Vagina (tissue), 2 donors: ENCODE results near the gene PHLDB2.

Source experiments
- POLR2AphosphoS5 ChIP-seq, 2 donors: sonication (generic); formaldehyde crosslinking; IDR thresholded peaks; one replicate each; pipeline ENCODE4 v1.9.0; 2017; ENCODE audit warnings: antibody characterized with exemption in 2 of 2, mild to moderate bottlenecking in 2 of 2, low read depth in 1 of 2; ENCODE audit not compliant: insufficient read depth in 1 of 2
- TF ChIP-seq, protein P1 (sequence below), 3 experiments: fragments of 450-650 bp in 2 of 3; fragments of 200-600 bp in 1 of 3; sonication (generic) in 1 of 3; IDR thresholded peaks; one replicate each; pipeline ENCODE4 v1.5.1; 2017 to 2019; ENCODE audit warnings: antibody characterized with exemption in 3 of 3, mild to moderate bottlenecking in 2 of 3, moderate library complexity in 2 of 3

GRCh38 chr3:111824351-111824750 is 34.7 kb upstream of the PHLDB2 start:
- TF ChIP-seq, protein P1, sequence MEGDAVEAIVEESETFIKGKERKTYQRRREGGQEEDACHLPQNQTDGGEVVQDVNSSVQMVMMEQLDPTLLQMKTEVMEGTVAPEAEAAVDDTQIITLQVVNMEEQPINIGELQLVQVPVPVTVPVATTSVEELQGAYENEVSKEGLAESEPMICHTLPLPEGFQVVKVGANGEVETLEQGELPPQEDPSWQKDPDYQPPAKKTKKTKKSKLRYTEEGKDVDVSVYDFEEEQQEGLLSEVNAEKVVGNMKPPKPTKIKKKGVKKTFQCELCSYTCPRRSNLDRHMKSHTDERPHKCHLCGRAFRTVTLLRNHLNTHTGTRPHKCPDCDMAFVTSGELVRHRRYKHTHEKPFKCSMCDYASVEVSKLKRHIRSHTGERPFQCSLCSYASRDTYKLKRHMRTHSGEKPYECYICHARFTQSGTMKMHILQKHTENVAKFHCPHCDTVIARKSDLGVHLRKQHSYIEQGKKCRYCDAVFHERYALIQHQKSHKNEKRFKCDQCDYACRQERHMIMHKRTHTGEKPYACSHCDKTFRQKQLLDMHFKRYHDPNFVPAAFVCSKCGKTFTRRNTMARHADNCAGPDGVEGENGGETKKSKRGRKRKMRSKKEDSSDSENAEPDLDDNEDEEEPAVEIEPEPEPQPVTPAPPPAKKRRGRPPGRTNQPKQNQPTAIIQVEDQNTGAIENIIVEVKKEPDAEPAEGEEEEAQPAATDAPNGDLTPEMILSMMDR (IDR thresholded peaks at IDR 0.05) = no peak
- no peak for TF ChIP-seq POLR2AphosphoS5 (IDR thresholded peaks at IDR 0.05; ENCODE audit: insufficient read depth in 1 of 2, low read depth in 1 of 2)
